ENCODE results near the gene ZNRF4. TPM values are rescaled to one million over a fixed set of nuclear protein-coding genes. Genes with fewer than 3 reads are reported as not detected.

ZNRF4 gene
- total RNA-seq, 1 donor, result not detected

GRCh38 chr19:5443723-5444122 lies 11.5 kb upstream of the ZNRF4 start:
- H3K4me3 ChIP-seq (ENCODE audit: low read depth, low read length), result no peak overlapping the region
- TF ChIP-seq CTCF (IDR thresholded peaks at IDR 0.05; ENCODE audit: insufficient read depth, low read length), result no peak
- DNase-seq (ENCODE audit: low read depth), result no peak

- no peak overlapping the region for H3K4me3 ChIP-seq (ENCODE audit: low read depth, low read length)
- DNase-seq (ENCODE audit: low read depth), result no peak
- TF ChIP-seq CTCF (IDR thresholded peaks at IDR 0.05; ENCODE audit: insufficient read depth, low read length), result no peak
These were observed 10.8 kb upstream of the ZNRF4 start for GRCh38 chr19:5444431-5444830.

- no peak for DNase-seq (ENCODE audit: low read depth)
- H3K4me3 ChIP-seq (ENCODE audit: low read depth, low read length), result no peak overlapping the region
- no peak for TF ChIP-seq CTCF (IDR thresholded peaks at IDR 0.05; ENCODE audit: insufficient read depth, low read length)
These were observed 10.1 kb upstream of the ZNRF4 start for GRCh38 chr19:5445071-5445470.

GRCh38 chr19:5445561-5446055 lies 9.6 kb upstream of the ZNRF4 start:
- no peak for TF ChIP-seq CTCF (IDR thresholded peaks at IDR 0.05; ENCODE audit: insufficient read depth, low read length)
- H3K4me3 ChIP-seq (ENCODE audit: low read depth, low read length), result no peak overlapping the region
- no peak for DNase-seq (ENCODE audit: low read depth)

- no peak for DNase-seq (ENCODE audit: low read depth)
- no peak for TF ChIP-seq CTCF (IDR thresholded peaks at IDR 0.05; ENCODE audit: insufficient read depth, low read length)
- no peak overlapping the region for H3K4me3 ChIP-seq (ENCODE audit: low read depth, low read length)
These were observed 7.4 kb upstream of the ZNRF4 start for GRCh38 chr19:5447700-5448311.

- no peak for DNase-seq (ENCODE audit: low read depth)
- no peak overlapping the region for H3K4me3 ChIP-seq (ENCODE audit: low read depth, low read length)
- TF ChIP-seq CTCF (IDR thresholded peaks at IDR 0.05; ENCODE audit: insufficient read depth, low read length), result no peak
These were observed 6.8 kb upstream of the ZNRF4 start for GRCh38 chr19:5448374-5448773.
